A673 (cell line): ENCODE data around the gene OR51B2. TPM values are rescaled to one million over a fixed set of nuclear protein-coding genes. Genes with fewer than 3 reads are reported as not detected.
"Not testable (repeated sequence)": the region's sequence is repeated elsewhere in the genome, so short reads cannot be mapped to it uniquely, and the experiment has no call there.

Experiments used
- BruUV-seq: library from RNA; stranded (reverse); fragments of 400-500 nt; replicated peaks from 2 replicates; lab custom pipeline; 2021; lab: Mats Ljungman, UMichigan
- CTCF ChIA-PET: fragments of 300-600 bp; sonication (Branson Sonifier 250); formaldehyde crosslinking; loops from one replicate; lab custom pipeline; 2022; ENCODE audit warnings: antibody characterized with exemption; lab: Charles Lee
- POLR2A ChIA-PET: fragments of 300-600 bp; sonication (Branson Sonifier 250); formaldehyde crosslinking; loops from one replicate; lab custom pipeline; 2022; ENCODE audit warnings: antibody characterized with exemption; ENCODE audit not compliant: low non-redundant PET; lab: Charles Lee
- DNase-seq: peaks from one replicate; pipeline ENCODE4 v3.0.0-alpha.2; 2015; ENCODE audit warnings: low spot score
- H3K27ac ChIP-seq: fragments of 200-600 bp; sonication (generic); 2 replicates; pipeline ENCODE4 v1.5.1; 2016; ENCODE audit warnings: mixed run types, low read depth, mild to moderate bottlenecking, mixed read lengths, antibody characterized with exemption, low read length; ENCODE audit not compliant: poor library complexity, severe bottlenecking
- H3K27me3 ChIP-seq: fragments of 200-600 bp; sonication (generic); replicated peaks from 2 replicates; pipeline ENCODE4 v1.6.1; 2017; ENCODE audit warnings: mixed run types, low read depth, mild to moderate bottlenecking, mixed read lengths, antibody characterized with exemption, low read length; ENCODE audit not compliant: insufficient read depth, poor library complexity
- H3K36me3 ChIP-seq: fragments of 200-600 bp; sonication (generic); 2 replicates; pipeline ENCODE4 v1.6.1; 2016; ENCODE audit warnings: mixed run types, mild to moderate bottlenecking, mixed read lengths, antibody characterized with exemption, low read length; ENCODE audit not compliant: insufficient read depth, poor library complexity, severe bottlenecking
- H3K4me1 ChIP-seq: fragments of 200-600 bp; sonication (generic); 2 replicates; pipeline ENCODE4 v1.6.1; 2017; ENCODE audit warnings: mixed run types, mild to moderate bottlenecking, mixed read lengths, antibody characterized with exemption, low read length; ENCODE audit not compliant: insufficient read depth, poor library complexity, severe bottlenecking
- H3K4me3 ChIP-seq: fragments of 200-600 bp; sonication (generic); 2 replicates; pipeline ENCODE4 v1.5.1; 2016; ENCODE audit warnings: low read depth, mixed run types, mild to moderate bottlenecking, mixed read lengths, low read length; ENCODE audit not compliant: poor library complexity, severe bottlenecking
- H3K9me3 ChIP-seq: fragments of 200-600 bp; sonication (generic); 2 replicates; pipeline ENCODE4 v1.6.1; 2016; ENCODE audit warnings: mixed run types, low read depth, mild to moderate bottlenecking, mixed read lengths, antibody characterized with exemption, low read length; ENCODE audit not compliant: poor library complexity, severe bottlenecking
- CTCF ChIP-seq: fragments of 300-800, 200-600 bp; sonication (generic); conservative IDR thresholded peaks from 2 replicates; pipeline ENCODE4 v1.5.1; 2017; ENCODE audit warnings: low read depth, mild to moderate bottlenecking, antibody characterized with exemption, low read length, moderate library complexity, mixed read lengths
- EZH2 ChIP-seq: fragments of 200-600 bp; sonication (generic); IDR thresholded peaks from 2 replicates; pipeline ENCODE4 v1.6.1; 2017; ENCODE audit warnings: borderline replicate concordance, low read depth, mild to moderate bottlenecking, mixed read lengths, antibody characterized with exemption, low read length; ENCODE audit not compliant: poor library complexity, severe bottlenecking
- intact Hi-C: fragments of 100-400 bp; cut with micrococcal nuclease; formaldehyde crosslinking; loops from one replicate; pipeline ENCODE4 v1.10.0; 2022; ENCODE audit not compliant: unreplicated experiment
- total RNA-seq: library from RNA; stranded (reverse); gene quantifications from 2 replicates; pipeline ENCODE4 v1.2.3, GENCODE V29; 2021

Gene OR51B2
- total RNA-seq, 1 experiment from 2014 or later, result not detected

- Histone ChIP-seq H3K27ac (no peak overlapping the region), H3K4me3 (no peak overlapping the region), H3K4me1 (no peaks in the 10 kb centered on the region), H3K27me3 (no peaks in the 10 kb centered on the region), H3K36me3 (no peaks in the 10 kb centered on the region), H3K9me3 (no peaks in the 10 kb centered on the region)
- intact Hi-C loops, result no loop called here
- no TSS peak for BruUV-seq
- POLR2A ChIA-PET, result no interaction called here
- CTCF ChIA-PET, result no interaction called here
- DNase-seq, result no peak
- TF ChIP-seq EZH2 (no peak), CTCF (no peak)
Observed at GRCh38 chr11:5336331-5336730, 12.2 kb upstream of the OR51B2 start.

GRCh38 chr11:5335170-5335569 lies 11.1 kb upstream of the OR51B2 start:
- no TSS peak for BruUV-seq

GRCh38 chr11:5317292-5317691 lies 6.8 kb downstream of the OR51B2 start:
- peak; percentile 1 for DNase-seq
- intact Hi-C loops, result no loop called here
- no TSS peak for BruUV-seq
- TF ChIP-seq CTCF (peak; percentile 24; the same call in 1 of the 2 replicates), EZH2 (no peak)
- H3K4me3 ChIP-seq, result no peak overlapping the region
- ChIA-PET CTCF (no interaction called here), POLR2A (no interaction called here)
- no peaks in the 10 kb centered on the region for H3K9me3 ChIP-seq
- no peak overlapping the region for H3K27ac ChIP-seq
- H3K36me3 ChIP-seq, result no peaks in the 10 kb centered on the region
- H3K27me3 ChIP-seq, result no peaks in the 10 kb centered on the region
- H3K4me1 ChIP-seq, result no peaks in the 10 kb centered on the region

More at GRCh38 chr11:5335170-5335569, 11.1 kb upstream of the OR51B2 start:
- Histone ChIP-seq H3K27me3 (no peaks in the 10 kb centered on the region), H3K27ac (no peak overlapping the region), H3K4me3 (no peak overlapping the region), H3K4me1 (no peaks in the 10 kb centered on the region), H3K36me3 (no peaks in the 10 kb centered on the region), H3K9me3 (no peaks in the 10 kb centered on the region)
- ChIA-PET POLR2A (no interaction called here), CTCF (no interaction called here)
- intact Hi-C loops, result no loop called here
- TF ChIP-seq EZH2 (no peak), CTCF (no peak)
- DNase-seq, result no peak

GRCh38 chr11:5313326-5314023 lies 10.6 kb downstream of the OR51B2 start:
- BruUV-seq, CTCF ChIA-PET, H3K27me3 ChIP-seq, H3K4me1 ChIP-seq, DNase-seq, POLR2A ChIA-PET, intact Hi-C loops, H3K27ac ChIP-seq, H3K9me3 ChIP-seq, H3K4me3 ChIP-seq, H3K36me3 ChIP-seq: not testable (repeated sequence)
